ES-I3 (cell line): Measurements from ENCODE around the gene CELF5.

ENCODE experiments used
- H3K36me3 ChIP-seq: 2 replicates; pipeline ENCODE4 v1.6.1; 2013; ENCODE audit warnings: mild to moderate bottlenecking, low read length, control low read depth, moderate library complexity; ENCODE audit not compliant: insufficient read depth
- H3K4me1 ChIP-seq: 2 replicates; pipeline ENCODE4 v1.6.1; 2013; ENCODE audit warnings: mild to moderate bottlenecking, control low read depth, low read length; ENCODE audit not compliant: insufficient read depth
- H3K9ac ChIP-seq: 2 replicates; pipeline ENCODE4 v1.6.1; 2013; ENCODE audit warnings: low read depth, mild to moderate bottlenecking, low read length, moderate library complexity
- H3K9me3 ChIP-seq: 2 replicates; pipeline ENCODE4 v1.6.1; 2013; ENCODE audit warnings: mild to moderate bottlenecking, low read length, moderate library complexity; ENCODE audit not compliant: control insufficient read depth, insufficient read depth

The CELF5 gene

GRCh38 chr19:3274942-3275582 lies 50.6 kb downstream of the CELF5 start:
- Histone ChIP-seq H3K9ac (peak overlapping the region; percentile 84), H3K9me3 (no peaks in the 10 kb centered on the region), H3K36me3 (no peaks in the 10 kb centered on the region), H3K4me1 (no peaks in the 10 kb centered on the region)

GRCh38 chr19:3275583-3276340 lies 51.3 kb downstream of the CELF5 start:
- H3K9ac ChIP-seq: peak overlapping the region; percentile 84
- no peaks in the 10 kb centered on the region for H3K9me3 ChIP-seq
- H3K4me1 ChIP-seq: no peaks in the 10 kb centered on the region
- no peaks in the 10 kb centered on the region for H3K36me3 ChIP-seq

- Histone ChIP-seq H3K4me1 (no peaks in the 10 kb centered on the region), H3K9ac (no peak overlapping the region; the same call in 1 of the 2 replicates), H3K36me3 (no peaks in the 10 kb centered on the region), H3K9me3 (no peaks in the 10 kb centered on the region)
Observed at GRCh38 chr19:3276341-3276799, 51.9 kb downstream of the CELF5 start.

GRCh38 chr19:3277649-3278048 lies 53.2 kb downstream of the CELF5 start:
- H3K9ac ChIP-seq: no peak overlapping the region
- H3K9me3 ChIP-seq: no peaks in the 10 kb centered on the region
- no peaks in the 10 kb centered on the region for H3K36me3 ChIP-seq
- no peaks in the 10 kb centered on the region for H3K4me1 ChIP-seq

- Histone ChIP-seq H3K9ac (no peak overlapping the region), H3K36me3 (no peaks in the 10 kb centered on the region), H3K4me1 (no peaks in the 10 kb centered on the region)
Observed at GRCh38 chr19:3278294-3278693, 53.8 kb downstream of the CELF5 start.

GRCh38 chr19:3278749-3279148 lies 54.3 kb downstream of the CELF5 start:
- no peaks in the 10 kb centered on the region for H3K9me3 ChIP-seq
- H3K9ac ChIP-seq: no peak overlapping the region
- H3K36me3 ChIP-seq: no peaks in the 10 kb centered on the region
- no peaks in the 10 kb centered on the region for H3K4me1 ChIP-seq

More at GRCh38 chr19:3278294-3278693, 53.8 kb downstream of the CELF5 start:
- H3K9me3 ChIP-seq: no peaks in the 10 kb centered on the region

- Histone ChIP-seq H3K4me1 (peaks cover 4% of the 10 kb centered on the region; the same call in 1 of the 2 replicates), H3K9ac (no peak overlapping the region), H3K36me3 (no peaks in the 10 kb centered on the region), H3K9me3 (no peaks in the 10 kb centered on the region)
Observed at GRCh38 chr19:3279306-3279705, 54.8 kb downstream of the CELF5 start.

GRCh38 chr19:3281026-3281425 lies 56.6 kb downstream of the CELF5 start:
- no peaks in the 10 kb centered on the region for H3K36me3 ChIP-seq
- no peak overlapping the region for H3K9ac ChIP-seq
- H3K9me3 ChIP-seq: no peaks in the 10 kb centered on the region
- peaks cover 4% of the 10 kb centered on the region; the same call in 1 of the 2 replicates for H3K4me1 ChIP-seq

GRCh38 chr19:3282155-3282554 lies 57.7 kb downstream of the CELF5 start:
- H3K9ac ChIP-seq: no peak overlapping the region
- H3K9me3 ChIP-seq: no peaks in the 10 kb centered on the region
- peaks cover 4% of the 10 kb centered on the region; the same call in 1 of the 2 replicates for H3K4me1 ChIP-seq
- H3K36me3 ChIP-seq: no peaks in the 10 kb centered on the region

GRCh38 chr19:3282564-3282963 lies 58.1 kb downstream of the CELF5 start:
- Histone ChIP-seq H3K9ac (no peak overlapping the region), H3K36me3 (no peaks in the 10 kb centered on the region), H3K9me3 (no peaks in the 10 kb centered on the region), H3K4me1 (peaks cover 4% of the 10 kb centered on the region; the same call in 1 of the 2 replicates)

GRCh38 chr19:3283246-3283751 lies 58.8 kb downstream of the CELF5 start:
- no peaks in the 10 kb centered on the region for H3K36me3 ChIP-seq
- H3K4me1 ChIP-seq: peaks cover 4% of the 10 kb centered on the region; the same call in 1 of the 2 replicates
- no peaks in the 10 kb centered on the region for H3K9me3 ChIP-seq
- no peak overlapping the region for H3K9ac ChIP-seq

GRCh38 chr19:3283886-3284657 lies 59.6 kb downstream of the CELF5 start:
- Histone ChIP-seq H3K4me1 (peaks cover 4% of the 10 kb centered on the region; the same call in 1 of the 2 replicates), H3K36me3 (no peaks in the 10 kb centered on the region), H3K9ac (peak overlapping the region; percentile 52; the same call in 1 of the 2 replicates), H3K9me3 (no peaks in the 10 kb centered on the region)

GRCh38 chr19:3284759-3285646 lies 60.5 kb downstream of the CELF5 start:
- Histone ChIP-seq H3K9me3 (no peaks in the 10 kb centered on the region), H3K4me1 (peaks cover 4% of the 10 kb centered on the region; the same call in 1 of the 2 replicates), H3K36me3 (no peaks in the 10 kb centered on the region), H3K9ac (peak overlapping the region; percentile 52; the same call in 1 of the 2 replicates)
